Suppressor macrophage (primary cell): ENCODE results near the gene ABLIM1.

Source experiments
- DNase-seq, 4 experiments: peaks; one replicate each; pipeline ENCODE4 v3.0.0-alpha.2; 2020 to 2022

ABLIM1 gene

GRCh38 chr10:114384601-114385000, 273.5 kb downstream of the ABLIM1 start:
- no peak for DNase-seq

GRCh38 chr10:114384181-114384580, 273.9 kb downstream of the ABLIM1 start:
- DNase-seq = no peak
